Caco-2 (cell line): Measurements from ENCODE around the gene LRP8. TPM values are rescaled to one million over a fixed set of nuclear protein-coding genes. Genes with fewer than 3 reads are reported as not detected.

Experiments
- BruUV-seq: library from RNA; stranded (reverse); fragments of 400-500 nt; replicated peaks from 2 replicates; lab custom pipeline; 2021; lab: Mats Ljungman, UMichigan
- CTCF ChIA-PET: fragments of 300-600 bp; sonication (Branson Sonifier 250); formaldehyde crosslinking; loops from one replicate; lab custom pipeline; 2022; ENCODE audit warnings: antibody characterized with exemption; lab: Charles Lee
- POLR2A ChIA-PET: fragments of 300-600 bp; sonication (Branson Sonifier 250); formaldehyde crosslinking; loops from one replicate; lab custom pipeline; 2022; ENCODE audit warnings: antibody characterized with exemption; lab: Charles Lee
- DNase-seq, 2 experiments: peaks; one replicate each; pipeline versions ENCODE4 v3.0.0 to v3.0.0-alpha.2; 2020 to 2022
- H3K27me3 ChIP-seq: replicated peaks from 2 replicates; pipeline ENCODE4 v1.6.0; 2011; ENCODE audit warnings: low read length; ENCODE audit not compliant: control insufficient read depth, insufficient read depth
- H3K36me3 ChIP-seq: 2 replicates; pipeline ENCODE4 v1.5.1; 2011; ENCODE audit warnings: low read length; ENCODE audit not compliant: control insufficient read depth, insufficient read depth
- H3K4me1 ChIP-seq: fragments of 250-450 bp; sonication (Bioruptor Pico); 2 replicates; pipeline ENCODE4 v1.5.1; 2020; ENCODE audit warnings: mild to moderate bottlenecking
- H3K4me3 ChIP-seq: 2 replicates; pipeline ENCODE4 v1.5.1; 2011; ENCODE audit warnings: low read depth, mild to moderate bottlenecking, control low read depth, low read length
- H3K9me3 ChIP-seq: fragments of 250-450 bp; sonication (Bioruptor Pico); 2 replicates; pipeline ENCODE4 v1.5.1; 2020; ENCODE audit warnings: mild to moderate bottlenecking, moderate library complexity
- H3K27ac Mint-ChIP-seq: one replicate; pipeline ENCODE4 v1.8.0; 2022; ENCODE audit warnings: mixed read lengths; ENCODE audit not compliant: unreplicated experiment
- H3K27me3 Mint-ChIP-seq: one replicate; pipeline ENCODE4 v1.8.0; 2022; ENCODE audit warnings: mixed read lengths; ENCODE audit not compliant: insufficient read depth, unreplicated experiment
- H3K36me3 Mint-ChIP-seq: one replicate; pipeline ENCODE4 v1.8.0; 2022; ENCODE audit warnings: mild to moderate bottlenecking, mixed read lengths; ENCODE audit not compliant: insufficient read depth, unreplicated experiment
- H3K4me1 Mint-ChIP-seq: one replicate; pipeline ENCODE4 v1.8.0; 2022; ENCODE audit warnings: low read depth, mixed read lengths; ENCODE audit not compliant: unreplicated experiment
- H3K4me3 Mint-ChIP-seq: one replicate; pipeline ENCODE4 v1.8.0; 2022; ENCODE audit warnings: mild to moderate bottlenecking, moderate library complexity, mixed read lengths; ENCODE audit not compliant: unreplicated experiment
- H3K9me3 Mint-ChIP-seq: one replicate; pipeline ENCODE4 v1.8.0; 2022; ENCODE audit warnings: mixed read lengths; ENCODE audit not compliant: unreplicated experiment
- intact Hi-C: fragments of 100-400 bp; cut with micrococcal nuclease; formaldehyde crosslinking; loops from one replicate; pipeline ENCODE4 v1.10.0; 2022; ENCODE audit not compliant: unreplicated experiment
- total RNA-seq: library from RNA; stranded (reverse); gene quantifications from 2 replicates; pipeline ENCODE4 v1.2.3, GENCODE V29; 2022
- TF ChIP-seq, protein P1 (sequence below), 2 experiments: fragments of 200-600 bp in 1 of 2; IDR thresholded peaks; 1 replicate in 1 of 2; 2 replicates in 1 of 2; pipeline versions ENCODE4 v1.5.1 to v1.8.0; 2011 to 2022; ENCODE audit warnings: antibody characterized with exemption in 1 of 2, control low read depth in 1 of 2, inconsistent platforms in 1 of 2, low read depth in 1 of 2, low read length in 1 of 2, mild to moderate bottlenecking in 1 of 2, moderate library complexity in 1 of 2; ENCODE audit not compliant: insufficient read depth in 1 of 2, severe bottlenecking in 1 of 2, unreplicated experiment in 1 of 2

Gene LRP8
- total RNA-seq, 1 experiment from 2014 or later = 11.8 TPM

DNA sequence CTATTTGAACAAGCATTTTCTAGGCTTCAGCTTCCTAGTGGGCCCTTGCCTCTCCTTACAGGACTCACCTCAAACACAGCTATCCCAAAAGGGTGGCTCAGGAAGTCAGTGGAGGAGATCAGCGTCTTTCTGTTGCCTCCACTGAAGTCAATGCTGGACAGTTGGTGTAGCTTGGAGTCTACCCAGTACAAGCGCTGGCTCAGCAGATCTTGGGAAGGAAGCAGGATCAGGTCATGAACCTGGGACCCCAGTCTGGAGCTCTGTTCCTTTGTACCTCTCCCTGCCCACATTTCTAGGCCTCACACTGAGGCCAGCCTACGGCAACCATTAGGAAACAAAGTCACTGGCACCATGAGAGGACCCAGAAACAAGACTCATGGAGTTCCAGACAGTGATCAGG is 65.9 kb downstream of the LRP8 start:
- Histone ChIP-seq H3K27me3 (no peaks in the 10 kb centered on the region), H3K9me3 (no peaks in the 10 kb centered on the region), H3K36me3 (no peaks in the 10 kb centered on the region), H3K4me3 (no peak overlapping the region), H3K4me1 (peaks cover 7% of the 10 kb centered on the region)
- H3K36me3 Mint-ChIP-seq = no peaks in the 10 kb centered on the region
- H3K9me3 Mint-ChIP-seq = no peaks in the 10 kb centered on the region
- H3K27me3 Mint-ChIP-seq = no peaks in the 10 kb centered on the region
- H3K27ac Mint-ChIP-seq = no peak overlapping the region
- no peak overlapping the region for H3K4me3 Mint-ChIP-seq
- no peak for DNase-seq
- ChIA-PET CTCF (interaction anchor here (1.1 kb wide), 1 partner anchor 11 kb away, joined by 5 read pairs; no protein-coding TSS in a partner anchor), POLR2A (no interaction called here)
- intact Hi-C loops = no loop called here
- no TSS peak for BruUV-seq
- H3K4me1 Mint-ChIP-seq = peaks cover 16% of the 10 kb centered on the region
- TF ChIP-seq, protein P1, sequence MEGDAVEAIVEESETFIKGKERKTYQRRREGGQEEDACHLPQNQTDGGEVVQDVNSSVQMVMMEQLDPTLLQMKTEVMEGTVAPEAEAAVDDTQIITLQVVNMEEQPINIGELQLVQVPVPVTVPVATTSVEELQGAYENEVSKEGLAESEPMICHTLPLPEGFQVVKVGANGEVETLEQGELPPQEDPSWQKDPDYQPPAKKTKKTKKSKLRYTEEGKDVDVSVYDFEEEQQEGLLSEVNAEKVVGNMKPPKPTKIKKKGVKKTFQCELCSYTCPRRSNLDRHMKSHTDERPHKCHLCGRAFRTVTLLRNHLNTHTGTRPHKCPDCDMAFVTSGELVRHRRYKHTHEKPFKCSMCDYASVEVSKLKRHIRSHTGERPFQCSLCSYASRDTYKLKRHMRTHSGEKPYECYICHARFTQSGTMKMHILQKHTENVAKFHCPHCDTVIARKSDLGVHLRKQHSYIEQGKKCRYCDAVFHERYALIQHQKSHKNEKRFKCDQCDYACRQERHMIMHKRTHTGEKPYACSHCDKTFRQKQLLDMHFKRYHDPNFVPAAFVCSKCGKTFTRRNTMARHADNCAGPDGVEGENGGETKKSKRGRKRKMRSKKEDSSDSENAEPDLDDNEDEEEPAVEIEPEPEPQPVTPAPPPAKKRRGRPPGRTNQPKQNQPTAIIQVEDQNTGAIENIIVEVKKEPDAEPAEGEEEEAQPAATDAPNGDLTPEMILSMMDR (IDR thresholded peaks at IDR 0.05; ENCODE audit: insufficient read depth in 1 of 2, low read depth in 1 of 2, low read length in 1 of 2, severe bottlenecking in 1 of 2, unreplicated experiment in 1 of 2) = no peak

DNA sequence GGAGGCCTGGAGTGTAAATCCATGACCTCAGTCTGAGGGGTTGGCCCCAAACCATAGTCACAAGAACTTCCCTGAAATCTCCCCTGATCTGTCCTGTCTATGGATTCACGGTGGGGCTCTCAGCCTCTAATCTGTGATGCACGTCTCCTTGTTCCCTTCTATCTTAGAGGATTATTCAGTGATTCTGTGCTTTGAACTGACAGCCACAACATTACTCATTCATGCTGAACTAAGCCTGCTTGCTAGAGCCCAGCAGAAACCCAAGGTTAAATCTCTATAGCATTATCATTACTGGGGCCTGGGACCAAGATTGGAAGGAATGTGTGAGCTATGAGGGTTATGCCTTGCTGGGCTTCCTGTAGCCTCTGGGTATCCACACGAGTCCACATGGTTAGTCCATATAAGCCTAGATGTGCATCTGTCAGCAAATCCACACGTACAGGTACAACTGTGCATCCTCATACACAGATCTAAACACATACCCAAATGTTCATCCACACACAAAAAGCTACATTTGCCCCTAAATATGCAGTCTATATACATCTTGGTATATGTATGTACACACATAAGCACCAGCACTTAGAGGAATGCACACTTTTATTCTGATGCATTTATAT is 67.1 kb downstream of the LRP8 start:
- Mint-ChIP-seq H3K27ac (no peak overlapping the region), H3K9me3 (no peaks in the 10 kb centered on the region), H3K36me3 (no peaks in the 10 kb centered on the region), H3K27me3 (no peaks in the 10 kb centered on the region), H3K4me1 (peaks cover 17% of the 10 kb centered on the region), H3K4me3 (no peak overlapping the region)
- intact Hi-C loops = no loop called here
- Histone ChIP-seq H3K4me3 (no peak overlapping the region), H3K9me3 (no peaks in the 10 kb centered on the region), H3K27me3 (no peaks in the 10 kb centered on the region), H3K36me3 (no peaks in the 10 kb centered on the region; the same call in 1 of the 2 replicates), H3K4me1 (peaks cover 12% of the 10 kb centered on the region)
- ChIA-PET POLR2A (no interaction called here), CTCF (interaction anchor here (1.1 kb wide), 1 partner anchor 9 kb away, joined by 5 read pairs; no protein-coding TSS in a partner anchor)
- TF ChIP-seq, protein P1 (IDR thresholded peaks at IDR 0.05; ENCODE audit: insufficient read depth in 1 of 2, low read depth in 1 of 2, low read length in 1 of 2, severe bottlenecking in 1 of 2, unreplicated experiment in 1 of 2) = no peak
- no TSS peak for BruUV-seq
- DNase-seq = no peak

DNA sequence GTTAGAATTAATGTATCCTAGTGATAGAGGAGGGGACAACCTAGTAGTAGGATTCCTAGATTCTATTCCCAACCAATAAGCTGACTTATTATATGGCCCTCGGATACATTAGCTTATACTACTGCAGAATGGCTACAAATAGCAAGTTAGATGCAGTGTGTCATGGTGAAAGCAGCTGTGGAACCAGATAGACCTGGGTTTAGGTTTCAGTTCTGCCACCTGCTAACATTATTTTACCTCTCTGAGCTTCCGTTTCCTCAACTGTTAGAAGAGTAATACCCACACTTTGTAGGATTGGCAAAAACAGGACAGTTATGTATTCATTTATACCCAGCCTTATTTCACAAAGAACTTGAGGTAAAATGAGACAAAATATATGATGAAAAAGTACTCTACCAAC is 67.9 kb downstream of the LRP8 start:
- Histone ChIP-seq H3K27me3 (no peaks in the 10 kb centered on the region), H3K36me3 (no peaks in the 10 kb centered on the region; the same call in 1 of the 2 replicates), H3K4me1 (peaks cover 12% of the 10 kb centered on the region), H3K4me3 (no peak overlapping the region), H3K9me3 (no peaks in the 10 kb centered on the region)
- H3K27ac Mint-ChIP-seq = no peak overlapping the region
- ChIA-PET CTCF (no interaction called here), POLR2A (no interaction called here)
- no peaks in the 10 kb centered on the region for H3K9me3 Mint-ChIP-seq
- H3K4me3 Mint-ChIP-seq = no peak overlapping the region
- intact Hi-C loops = no loop called here
- H3K27me3 Mint-ChIP-seq = no peaks in the 10 kb centered on the region
- peaks cover 4% of the 10 kb centered on the region for H3K36me3 Mint-ChIP-seq
- no peak for DNase-seq
- TF ChIP-seq, protein P1 (IDR thresholded peaks at IDR 0.05; ENCODE audit: insufficient read depth in 1 of 2, low read depth in 1 of 2, low read length in 1 of 2, severe bottlenecking in 1 of 2, unreplicated experiment in 1 of 2) = no peak
- H3K4me1 Mint-ChIP-seq = peaks cover 17% of the 10 kb centered on the region
- BruUV-seq = no TSS peak
